Left ventricle myocardium superior (tissue), 1 donor: Measurements from ENCODE around the gene SIK3. TPM values are rescaled to one million over a fixed set of nuclear protein-coding genes. Genes with fewer than 3 reads are reported as not detected.
"Not testable (repeated sequence)": the region's sequence is repeated elsewhere in the genome, so short reads cannot be mapped to it uniquely, and the experiment has no call there.

Experiments used
- ATAC-seq: fragments of 200-7000 bp; cut with Tn5 transposase; one replicate; pipeline ENCODE4 v1.9.1; 2020; ENCODE audit warnings: mild to moderate bottlenecking, moderate library complexity
- DNase-seq: peaks from one replicate; pipeline ENCODE4 v3.0.0-alpha.2; 2020
- intact Hi-C: fragments of 100-400 bp; cut with micrococcal nuclease; formaldehyde crosslinking; loops from one replicate; pipeline ENCODE4 v1.11.0; 2022
- long read RNA-seq: library from polyadenylated mRNA; unstranded; transcript quantifications from one replicate; pipeline ENCODE4 v2.0.0, GENCODE V29; 2021
- total RNA-seq: library from RNA; stranded (reverse); fragmentation: NEBNext Ultra II Directional; extraction: Animal tissue kit (Norgen Biotek cat#: 25700); gene quantifications from one replicate; pipeline ENCODE4 v1.2.1, GENCODE V29; 2021
- donor health status: DM: no; HTN: yes; CAD: no; lungs with severe emphysema.

The SIK3 gene
- 31.9 TPM for total RNA-seq
- long read RNA-seq, full-length matches to known transcripts = 1 of 36 reads
- long read RNA-seq, partial matches to known transcripts = 23 of 36 reads
- long read RNA-seq, other reads (novel, unspliced or antisense) = 12 of 36 reads

DNA sequence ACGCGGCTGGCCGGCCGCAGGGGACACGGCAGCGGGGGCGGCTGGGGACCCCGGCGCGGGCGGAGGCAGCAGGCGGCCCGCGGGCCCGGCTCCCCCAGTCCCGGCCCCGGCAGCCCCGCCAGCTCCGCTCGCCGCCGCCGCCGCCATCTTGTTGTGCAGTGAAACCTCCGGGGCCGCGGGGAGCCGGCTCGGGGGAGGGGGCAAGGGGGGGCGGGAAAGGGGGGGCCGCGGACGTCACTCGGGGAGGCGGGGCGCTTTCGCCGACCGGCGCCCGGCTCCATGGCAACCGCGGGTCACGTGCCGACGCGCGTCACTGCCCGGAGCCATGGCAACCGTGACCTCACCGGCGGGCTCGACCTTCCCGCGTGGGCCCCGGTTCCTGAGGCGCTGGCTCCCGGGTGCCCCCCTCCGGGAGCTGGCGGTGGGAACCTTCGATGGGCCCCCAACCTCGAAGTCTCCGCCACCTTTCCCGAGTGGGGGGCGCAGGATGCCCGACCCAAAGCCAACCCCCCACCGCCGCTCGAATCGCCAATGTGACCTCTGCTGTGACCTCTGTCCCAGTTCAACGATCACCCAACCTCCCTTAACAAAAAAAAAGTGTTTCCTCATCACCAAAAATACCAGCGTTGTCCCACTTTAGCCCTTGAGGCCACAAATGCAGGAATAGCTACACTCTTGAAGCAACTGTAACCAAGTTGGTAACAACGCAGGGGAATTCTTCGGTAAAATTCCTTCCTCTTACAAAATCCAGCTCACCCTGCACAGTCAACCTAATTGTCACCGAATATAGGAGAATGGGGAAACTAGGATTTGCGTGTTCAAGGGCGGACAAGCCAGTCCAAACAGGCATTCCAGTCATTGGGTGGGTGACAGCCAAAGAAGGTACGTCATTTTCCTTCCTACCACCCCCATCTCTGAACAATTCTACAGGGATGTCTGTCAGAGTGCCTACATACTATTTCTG, at the start of gene SIK3:
Gene SIK3 (minus strand): TSS at position 160 of the 964 bp plus-strand sequence. CDS start 13 bp downstream, at position 147.
- DNase-seq (peak; percentile 97), ATAC-seq (peak; percentile 91)
- intact Hi-C loops = no loop called here

DNA sequence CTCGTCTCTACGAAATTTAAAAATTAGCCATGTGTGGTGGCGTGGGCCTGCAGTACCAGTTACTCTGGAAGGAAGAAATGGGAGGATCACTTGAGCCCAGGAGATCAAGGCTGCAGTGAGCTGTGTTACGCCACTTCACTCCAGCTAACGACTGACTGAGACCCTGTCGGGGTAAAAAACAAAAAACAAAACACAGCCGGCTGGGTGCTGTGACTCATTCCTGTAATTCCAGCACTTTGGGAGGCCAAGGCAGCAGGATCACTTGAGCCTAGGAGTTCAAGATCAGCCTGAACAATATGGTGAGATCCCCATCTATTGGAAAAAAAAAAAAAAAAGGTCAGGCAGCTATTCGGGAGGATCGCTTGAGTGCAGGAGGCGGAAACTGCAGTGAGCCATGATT, 48.3 kb upstream of the SIK3 start:
- DNase-seq (no peak), ATAC-seq (no peak)
- intact Hi-C loops = no loop called here

DNA sequence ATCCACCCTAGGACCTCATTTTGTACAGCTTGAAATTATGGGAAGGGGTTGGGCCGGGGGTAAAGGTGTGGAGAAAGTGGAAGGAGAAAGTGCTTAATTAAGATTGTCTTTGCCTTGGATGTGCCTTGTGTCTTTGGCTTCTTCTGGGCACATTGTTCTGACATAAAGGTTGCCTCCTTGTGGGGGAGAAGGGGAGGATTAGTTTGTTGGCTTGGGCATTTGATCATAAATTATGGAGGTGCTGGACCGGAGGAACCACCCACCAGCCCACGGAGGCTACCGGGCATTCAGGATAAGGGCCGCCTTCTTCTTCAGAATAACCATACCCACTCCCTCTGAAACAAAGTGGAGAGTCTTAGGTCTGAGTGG, 47.1 kb upstream of the SIK3 start:
- DNase-seq = no peak
- ATAC-seq = no peak
- intact Hi-C loops = no loop called here

DNA sequence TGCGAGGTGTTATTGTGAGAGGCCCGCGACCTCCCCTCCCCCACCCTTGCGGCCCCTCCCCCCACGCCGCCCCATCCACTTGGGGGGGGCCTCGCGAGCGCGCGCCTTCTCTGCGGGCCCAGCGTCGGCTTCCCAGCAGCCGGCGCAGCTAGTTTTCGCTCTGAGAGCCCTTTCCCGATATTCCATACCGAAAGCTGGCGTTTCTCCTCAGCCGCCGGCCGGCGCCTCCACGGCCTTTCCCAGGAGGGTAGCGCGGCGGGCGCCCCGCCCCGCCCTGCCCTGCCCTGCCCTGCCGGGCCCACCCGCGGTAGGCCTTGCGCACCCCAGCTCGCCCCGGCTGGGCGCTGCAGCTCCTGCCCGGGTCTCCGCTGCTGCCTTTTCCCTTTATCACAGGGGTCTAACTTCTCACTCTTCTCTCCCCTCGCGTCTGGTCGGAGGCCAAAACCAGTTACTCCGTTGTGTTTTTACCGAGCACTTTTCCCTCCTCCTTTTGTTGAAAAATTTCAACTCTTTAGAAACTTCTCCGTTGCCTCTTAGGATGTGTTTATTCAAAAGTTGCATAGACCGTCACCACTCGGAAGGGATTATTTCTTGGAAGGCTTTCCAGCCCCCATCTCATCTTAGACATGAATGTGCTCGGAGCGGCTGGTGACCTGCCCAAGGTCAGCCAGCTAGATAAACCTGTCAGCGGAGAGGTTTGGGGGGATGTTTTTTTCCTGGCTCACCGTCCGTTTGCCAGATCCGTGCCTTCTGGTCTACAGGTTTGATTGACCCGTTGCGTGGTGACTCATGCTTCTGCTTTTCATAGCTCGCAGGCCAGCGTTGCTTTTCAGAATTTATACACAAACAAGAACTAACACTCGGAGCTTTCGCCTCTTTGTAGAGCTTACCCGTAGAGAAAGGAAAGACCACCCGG, 46.5 kb upstream of the SIK3 start:
- peak; percentile 79 for ATAC-seq
- intact Hi-C loops = no loop called here
- peak; percentile 74 for DNase-seq

DNA sequence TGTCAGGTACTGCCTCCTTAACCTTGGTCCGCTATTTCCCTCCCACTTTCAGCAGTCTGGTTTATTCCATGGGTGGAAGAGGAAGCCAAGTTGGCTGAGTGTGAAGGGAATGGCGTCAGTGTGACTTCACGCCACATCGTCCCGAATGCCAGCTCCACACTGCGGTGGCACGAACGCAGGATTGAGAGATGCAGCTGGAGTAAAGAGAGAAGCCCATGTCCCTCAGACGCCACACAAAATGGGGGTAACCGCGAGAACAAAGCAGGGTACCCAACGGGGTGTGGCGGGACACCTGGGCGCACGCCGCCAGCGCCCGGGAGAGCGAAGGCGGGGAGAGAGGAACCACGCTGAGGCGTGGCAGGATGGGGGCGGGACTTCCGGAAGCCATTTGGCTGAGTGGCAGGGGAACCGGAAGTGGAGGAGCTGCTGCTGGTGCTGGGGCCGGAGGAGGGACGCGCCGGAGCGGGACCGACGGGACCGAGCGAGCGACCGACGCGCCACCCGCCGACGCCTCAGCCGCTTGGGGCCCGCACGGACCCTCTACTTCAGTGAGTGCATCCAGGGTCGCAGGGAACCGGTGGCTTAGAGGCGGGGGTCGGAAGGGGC, 45.7 kb upstream of the SIK3 start, which contains the start of gene PAFAH1B2:
Gene PAFAH1B2 (plus strand): TSS at position 417 of the 606 bp plus-strand sequence. CDS start 8,161 bp downstream, outside the sequence.
- intact Hi-C loops = no loop called here
- DNase-seq (peak; percentile 97), ATAC-seq (peak; percentile 97)

DNA sequence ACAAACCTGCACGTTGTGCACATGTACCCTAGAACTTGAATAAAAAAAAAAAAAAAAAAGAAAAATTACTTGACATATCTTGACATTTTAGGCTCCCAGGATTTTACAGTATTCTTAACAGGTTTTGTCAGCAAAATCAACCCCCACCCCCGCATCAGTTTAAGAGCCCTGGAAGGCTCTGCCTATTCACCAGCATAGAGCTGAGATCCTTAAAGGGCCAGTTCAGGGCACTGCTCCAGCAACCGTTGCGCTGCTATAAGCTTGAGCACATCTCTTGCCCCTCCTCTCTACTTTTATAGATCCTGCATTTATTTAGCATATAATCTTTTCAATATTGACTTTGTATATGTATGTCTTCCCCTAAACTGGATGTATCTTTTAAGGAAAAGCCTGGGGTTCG, 45.2 kb upstream of the SIK3 start:
- peak; percentile 52 for DNase-seq
- intact Hi-C loops = no loop called here
- peak; percentile 32 for ATAC-seq

DNA sequence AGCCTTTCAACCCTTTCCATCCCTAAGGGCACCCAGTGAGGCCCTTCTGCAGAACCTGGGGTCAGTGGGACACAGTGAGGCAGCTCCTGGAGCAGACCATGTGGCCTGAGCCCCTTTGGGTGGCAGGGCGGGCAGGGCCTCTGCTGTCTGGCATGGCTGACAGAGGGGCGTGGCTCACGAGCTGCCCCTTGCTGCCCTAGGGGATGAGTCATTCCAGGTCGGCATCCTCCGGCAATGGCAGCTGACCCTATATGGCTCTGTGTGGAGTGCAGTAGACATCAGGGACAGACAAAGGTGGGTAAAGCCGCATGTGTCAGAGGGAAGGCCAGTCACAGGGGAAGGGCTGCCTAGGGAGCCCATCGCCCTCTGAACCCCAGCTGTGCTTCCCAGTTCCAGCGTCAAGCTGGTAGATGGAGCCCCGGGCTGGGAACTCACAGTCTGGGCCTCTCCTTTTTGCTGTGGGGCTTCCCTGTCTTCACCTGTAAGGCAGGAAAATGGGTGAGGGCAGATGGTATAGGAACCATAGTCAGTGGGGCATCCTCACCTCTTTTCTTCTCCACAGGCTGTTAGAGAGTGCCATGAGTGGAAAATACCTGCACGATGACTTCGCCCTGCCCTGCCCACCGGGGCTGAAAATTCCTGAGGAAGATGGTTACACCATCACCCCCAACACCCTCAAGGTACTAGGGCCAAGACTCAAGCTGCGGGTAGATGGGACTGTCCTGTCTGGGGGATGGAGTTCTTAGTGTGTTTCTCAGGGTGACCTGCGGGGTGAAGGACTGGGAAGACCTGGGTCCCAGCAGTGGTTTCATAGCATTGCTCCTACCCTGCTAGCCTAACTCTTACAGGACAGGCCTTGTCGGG, 39.2 kb upstream of the SIK3 start:
- intact Hi-C loops = not testable (repeated sequence)
- peak; percentile 85 for ATAC-seq

DNA sequence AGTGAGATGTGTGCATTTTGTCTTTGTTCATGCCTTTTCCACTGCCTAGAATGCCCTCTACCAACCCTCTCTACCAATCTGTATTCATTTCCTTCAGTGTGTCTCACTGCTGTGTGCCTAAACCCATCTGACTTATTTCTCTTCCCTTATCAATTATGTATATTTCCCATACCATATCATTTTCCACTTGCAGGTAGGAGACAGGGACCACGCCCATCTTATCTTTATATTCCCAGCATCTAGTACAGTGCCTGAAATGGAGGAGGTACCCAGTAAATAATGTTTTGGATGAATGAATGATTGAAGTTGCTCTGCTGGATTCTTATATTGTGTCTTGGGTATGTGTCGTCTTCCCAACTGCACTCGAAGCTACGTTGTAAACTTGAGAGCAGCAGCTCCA, 36.8 kb upstream of the SIK3 start:
- DNase-seq, intact Hi-C loops, ATAC-seq: not testable (repeated sequence)

More for the DNA sequence above, 39.2 kb upstream of the SIK3 start:
- not testable (repeated sequence) for DNase-seq

DNA sequence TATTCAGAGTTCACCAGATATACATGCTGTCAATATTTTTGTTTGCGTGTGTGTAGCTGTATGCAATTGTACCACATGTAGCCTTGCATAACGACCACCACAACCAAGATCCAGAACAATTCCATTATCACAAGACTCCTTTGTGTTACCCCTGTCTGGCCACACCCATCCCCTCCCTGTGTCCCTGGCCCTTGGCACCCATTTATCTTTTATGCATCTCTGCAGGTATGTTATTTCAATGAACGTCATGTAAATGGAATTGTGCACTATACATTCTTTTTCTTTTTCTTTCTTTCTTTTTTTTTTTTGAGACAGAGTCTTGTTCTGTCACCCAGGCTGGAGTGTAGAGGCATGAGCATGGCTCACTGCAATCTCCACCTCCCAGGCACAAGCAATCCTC, 36.2 kb upstream of the SIK3 start:
- ATAC-seq (no peak), DNase-seq (no peak)
- intact Hi-C loops = no loop called here

DNA sequence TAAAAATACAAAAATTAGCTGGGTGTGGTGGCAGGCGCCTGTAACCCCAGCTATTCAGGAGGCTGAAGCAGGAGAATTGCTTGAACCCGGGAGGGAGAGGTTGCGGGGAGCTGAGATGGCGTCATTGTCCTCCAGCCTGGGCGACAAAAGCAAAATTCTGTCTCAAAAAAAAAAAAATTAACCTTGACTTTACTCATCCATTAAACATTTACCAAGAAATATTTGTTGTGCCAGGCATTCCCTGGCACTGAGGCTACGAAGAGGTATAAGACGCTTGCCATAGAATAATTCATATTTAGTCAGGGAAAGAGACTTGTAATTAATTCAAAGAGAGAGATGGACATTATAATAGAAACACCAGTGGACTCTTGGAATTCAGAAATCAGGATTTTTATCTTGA, 32.7 kb upstream of the SIK3 start:
- intact Hi-C loops = no loop called here
- ATAC-seq = no peak
- DNase-seq = no peak

DNA sequence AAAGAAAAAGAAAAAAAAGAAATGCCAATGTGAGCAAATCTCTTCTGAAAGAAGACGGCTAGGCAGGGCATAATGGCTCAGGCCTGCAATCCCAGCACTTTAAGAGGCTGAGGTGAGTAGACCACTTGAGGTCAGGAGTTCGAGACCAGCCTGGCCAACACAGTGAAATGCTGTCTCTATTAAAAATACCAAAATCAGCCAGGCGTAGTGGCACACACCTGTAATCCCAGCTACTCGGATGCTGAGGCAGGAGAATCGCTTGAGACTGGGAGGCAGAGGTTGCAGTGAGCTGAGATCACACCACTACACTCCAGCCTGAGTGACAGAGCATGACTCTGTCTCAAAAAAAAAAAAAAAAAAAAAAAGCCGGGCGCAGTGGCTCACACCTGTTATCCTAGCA, 32.2 kb upstream of the SIK3 start:
- DNase-seq, intact Hi-C loops, ATAC-seq: not testable (repeated sequence)

DNA sequence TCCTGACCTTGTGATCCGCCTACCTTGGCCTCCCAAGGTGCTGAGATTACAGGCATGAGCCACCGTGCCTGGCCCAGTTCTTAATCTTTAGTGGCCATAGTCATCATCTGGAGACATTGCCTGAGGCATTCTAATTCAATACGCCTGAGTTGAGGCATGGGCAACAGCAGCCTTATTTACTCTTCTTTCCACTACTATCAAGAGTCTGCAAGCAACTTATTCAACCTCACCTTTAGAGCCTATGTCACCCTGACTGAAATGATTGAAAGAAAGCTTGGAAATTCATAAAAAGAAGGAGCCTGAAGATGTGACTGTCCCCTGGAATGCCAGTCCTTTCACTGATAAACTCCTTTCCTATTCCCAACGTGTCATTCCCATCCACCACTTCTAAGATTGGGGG, 30.1 kb upstream of the SIK3 start:
- ATAC-seq = no peak
- intact Hi-C loops = no loop called here
- DNase-seq = no peak

DNA sequence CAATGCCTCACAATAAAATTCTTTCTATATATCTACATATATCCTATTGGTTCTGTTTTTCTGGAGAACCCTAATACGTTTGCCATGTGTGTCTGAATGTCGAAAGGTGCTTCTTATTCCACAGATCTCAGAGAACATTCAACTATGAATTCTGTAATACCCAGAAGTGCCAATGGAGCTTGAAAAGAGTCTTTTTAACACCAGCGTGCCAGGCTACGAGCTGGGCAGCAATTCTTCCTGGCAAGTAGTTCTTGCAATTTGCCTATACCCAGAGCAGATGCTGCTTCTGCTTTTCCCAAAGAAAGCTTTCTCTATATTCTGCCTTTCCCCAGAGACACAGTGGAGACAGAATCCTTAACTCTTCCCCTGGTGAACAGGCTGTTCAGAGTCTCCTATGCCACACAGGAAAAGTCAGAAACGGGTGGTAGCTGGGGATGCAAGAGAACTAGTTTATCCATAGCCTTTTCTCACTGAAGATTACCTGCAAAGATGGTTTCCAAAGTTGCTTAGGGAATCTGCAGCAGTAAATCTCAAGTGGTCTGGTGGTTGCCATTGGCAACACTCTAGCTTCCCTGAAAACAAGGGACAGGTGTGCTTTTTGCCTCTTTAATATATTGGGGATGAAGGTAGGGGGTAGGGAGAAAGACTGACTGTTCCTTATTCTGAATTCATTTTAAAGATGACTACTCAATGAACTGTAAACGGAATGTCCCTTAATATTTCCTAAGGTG, 29.1 kb upstream of the SIK3 start:
- DNase-seq (no peak), ATAC-seq (no peak)
- intact Hi-C loops = no loop called here

DNA sequence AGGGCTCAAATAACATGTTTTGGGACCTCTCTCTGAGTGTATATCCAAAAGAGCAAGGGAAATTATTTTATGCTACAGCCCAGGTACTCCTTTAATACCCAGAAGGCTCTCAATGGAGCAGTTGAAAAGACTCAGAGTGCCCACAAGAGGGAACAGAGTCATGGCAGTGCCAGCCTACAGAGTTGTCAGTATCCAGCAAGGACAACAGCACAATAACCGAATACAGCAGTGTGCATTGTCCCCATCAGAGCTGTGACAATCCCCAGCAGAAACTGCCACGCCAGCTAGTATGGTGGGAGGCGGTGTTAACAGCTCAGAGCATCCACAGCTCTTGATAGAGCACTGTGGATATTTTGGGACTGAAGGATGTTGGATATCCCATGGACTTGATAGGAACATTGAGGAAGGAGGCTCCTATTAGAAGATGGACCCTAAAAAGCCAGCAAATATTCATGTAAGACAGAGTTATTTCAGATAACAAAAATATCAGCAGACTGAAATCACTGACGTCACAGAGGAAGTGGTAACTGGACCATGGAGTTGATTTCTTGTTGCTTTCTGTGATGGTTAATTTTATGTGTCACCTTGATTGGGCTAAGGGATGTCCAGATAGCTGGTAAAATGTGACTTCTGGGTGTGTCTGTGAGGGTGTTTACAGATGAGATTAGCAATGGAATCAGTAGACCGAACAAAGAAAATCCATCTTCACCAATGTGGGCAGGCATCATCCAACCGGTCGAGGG, 28.2 kb upstream of the SIK3 start:
- intact Hi-C loops = no loop called here
- no peak for DNase-seq
- ATAC-seq = no peak

DNA sequence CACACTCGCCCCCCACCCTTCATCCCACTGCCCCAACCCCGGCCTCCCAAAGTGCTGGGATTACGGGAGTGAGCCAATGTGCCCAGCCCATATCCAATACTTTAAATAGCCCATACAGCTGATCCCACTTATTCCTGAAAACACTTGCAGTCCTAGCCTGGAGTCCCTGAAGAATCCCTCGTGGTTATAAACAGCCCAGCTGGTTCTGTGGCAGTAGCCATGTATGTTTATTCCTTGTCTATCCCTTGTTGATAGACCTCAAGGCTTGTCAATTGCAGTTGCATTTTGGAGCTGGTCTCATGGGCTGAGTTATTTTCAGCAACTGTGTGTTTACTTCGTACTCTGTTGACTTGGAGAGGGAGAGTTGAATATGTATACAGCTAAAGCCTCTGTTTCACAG, 24.3 kb upstream of the SIK3 start:
- ATAC-seq (no peak), DNase-seq (no peak)
- intact Hi-C loops = no loop called here

DNA sequence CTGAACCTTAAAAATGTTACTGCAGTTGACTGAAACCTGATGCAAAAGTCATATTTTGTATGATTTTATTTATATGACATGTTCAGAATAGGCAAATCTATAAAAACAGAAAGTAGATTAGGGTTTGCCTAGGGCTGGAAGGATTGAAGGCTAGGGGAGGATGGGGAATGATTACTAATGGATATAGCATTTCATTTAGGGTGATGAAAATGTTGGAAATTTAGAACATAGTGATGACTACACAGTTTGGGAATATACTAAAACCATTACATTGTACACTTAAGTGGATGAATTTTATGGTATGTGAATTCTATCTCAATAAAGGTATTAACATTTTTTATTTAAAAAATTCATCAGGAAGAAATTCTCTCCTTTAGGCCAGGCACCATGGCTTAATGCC, 22.9 kb upstream of the SIK3 start:
- intact Hi-C loops = no loop called here
- ATAC-seq (no peak), DNase-seq (no peak)

DNA sequence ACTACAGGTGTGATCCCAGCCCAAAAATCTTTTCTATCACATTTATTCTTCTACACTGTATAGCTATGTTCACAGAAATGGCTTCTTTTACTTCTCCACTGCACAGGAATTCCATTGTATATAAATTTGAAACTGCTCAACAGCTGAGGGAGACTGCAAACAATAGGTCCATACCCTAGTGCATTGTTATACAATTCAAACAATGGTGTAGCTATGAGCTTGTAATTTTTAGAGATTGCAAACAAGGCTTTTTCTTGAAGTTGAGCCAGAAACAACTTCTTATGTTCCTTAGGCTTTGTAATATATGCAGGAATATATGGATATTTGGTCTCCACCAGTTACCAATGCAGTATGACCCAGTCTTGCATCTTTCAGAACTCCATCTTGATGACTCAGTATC, 19.5 kb upstream of the SIK3 start:
- no peak for DNase-seq
- no peak for ATAC-seq
- intact Hi-C loops = no loop called here
